ENCODE results near the gene RASD2.

RASD2 gene

DNA sequence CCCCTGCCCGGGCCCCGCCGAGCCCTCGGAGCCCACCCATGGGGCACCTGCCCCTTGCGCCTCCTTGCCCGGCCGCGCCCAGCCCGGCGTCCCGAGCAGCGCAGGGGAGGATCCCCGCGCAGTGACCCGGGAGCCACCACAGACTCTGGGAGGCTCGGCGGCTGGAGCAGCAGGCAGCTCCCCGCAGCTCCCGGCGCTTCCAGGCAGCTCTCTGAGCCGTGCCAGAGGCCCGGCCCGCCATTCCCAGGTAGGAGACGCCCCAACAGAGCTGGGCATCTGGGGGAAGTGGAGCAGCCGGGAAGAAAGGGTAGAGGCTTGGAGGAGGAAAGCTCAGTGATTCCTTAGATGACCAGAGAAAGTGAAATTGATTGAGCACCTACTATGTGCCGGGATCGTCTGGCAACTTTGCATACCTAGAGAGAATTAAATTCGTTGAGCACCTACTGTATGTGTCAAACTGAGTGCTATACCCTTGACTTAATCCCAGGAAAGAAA, 670 bp downstream of the RASD2 start:
- DNase-seq (ENCODE audit: low read depth in 3 of 3) = no peak

DNA sequence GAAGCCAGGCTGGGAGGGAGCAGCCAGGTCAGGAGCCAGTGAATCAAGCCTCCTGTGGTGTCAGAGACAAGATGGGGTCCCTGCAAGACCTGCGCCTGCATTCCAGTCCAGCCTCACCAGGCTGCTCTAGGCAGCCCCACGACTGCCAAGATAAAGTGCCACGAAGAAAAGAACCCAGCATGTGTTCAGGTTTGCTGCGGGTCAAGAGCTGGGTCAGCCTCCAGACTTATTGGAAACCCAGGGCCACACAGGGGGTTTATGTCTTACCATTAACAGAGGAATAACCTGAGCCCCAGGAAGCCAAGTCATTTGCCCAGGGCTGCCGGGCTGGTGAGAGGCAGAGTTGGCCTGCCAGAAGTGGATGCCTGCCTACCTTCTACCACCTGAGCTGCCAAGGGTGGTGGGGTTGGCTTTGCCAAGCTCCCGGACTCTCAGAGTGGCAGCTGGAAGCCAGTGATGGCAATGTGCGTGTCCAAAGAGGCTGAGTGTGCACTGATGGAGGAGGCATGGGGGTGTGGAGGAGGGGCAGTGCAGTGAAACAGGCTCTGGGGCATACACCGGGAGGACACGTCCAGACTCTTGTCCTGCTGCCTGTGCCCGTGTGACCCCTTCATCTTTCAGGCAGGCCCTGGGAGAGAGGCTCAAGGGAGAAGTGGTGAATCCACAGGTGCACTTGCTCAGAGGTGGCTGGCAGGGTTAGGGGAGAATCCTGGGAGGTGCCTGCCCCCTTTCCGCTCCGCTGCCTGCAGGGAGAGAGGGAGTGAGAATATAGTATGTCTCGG, 1.7 kb downstream of the RASD2 start:
- no peak for DNase-seq (ENCODE audit: low read depth in 3 of 3)

DNA sequence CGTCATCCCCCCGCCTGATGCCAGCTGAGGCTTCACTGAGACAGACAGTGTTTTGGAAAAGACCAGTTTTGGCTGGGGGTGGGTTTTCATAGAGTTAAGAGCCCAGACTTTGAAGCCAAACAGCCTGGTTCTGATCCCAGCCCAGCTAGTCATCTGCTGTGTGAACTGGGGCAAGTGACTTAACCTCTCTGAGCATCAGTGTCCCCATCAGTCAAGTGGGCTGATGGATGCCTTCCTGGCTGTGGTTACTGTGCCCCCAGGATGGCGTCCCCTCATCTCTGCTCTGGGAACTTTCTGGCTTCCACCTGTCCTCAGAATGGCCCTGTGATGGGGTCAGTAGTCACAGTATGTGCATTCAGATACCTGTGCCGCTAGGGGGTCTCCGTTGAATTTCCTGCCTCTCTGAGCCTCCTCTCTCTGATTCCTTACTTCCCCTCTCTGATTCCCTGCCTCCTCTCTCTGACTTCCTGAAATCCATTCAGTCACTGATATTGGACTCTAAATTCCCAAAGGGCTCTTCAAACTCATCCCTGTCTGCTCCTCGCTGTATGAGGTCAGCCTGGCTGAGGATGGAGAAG, 2.4 kb downstream of the RASD2 start:
- no peak for DNase-seq (ENCODE audit: low read depth in 3 of 3)

DNA sequence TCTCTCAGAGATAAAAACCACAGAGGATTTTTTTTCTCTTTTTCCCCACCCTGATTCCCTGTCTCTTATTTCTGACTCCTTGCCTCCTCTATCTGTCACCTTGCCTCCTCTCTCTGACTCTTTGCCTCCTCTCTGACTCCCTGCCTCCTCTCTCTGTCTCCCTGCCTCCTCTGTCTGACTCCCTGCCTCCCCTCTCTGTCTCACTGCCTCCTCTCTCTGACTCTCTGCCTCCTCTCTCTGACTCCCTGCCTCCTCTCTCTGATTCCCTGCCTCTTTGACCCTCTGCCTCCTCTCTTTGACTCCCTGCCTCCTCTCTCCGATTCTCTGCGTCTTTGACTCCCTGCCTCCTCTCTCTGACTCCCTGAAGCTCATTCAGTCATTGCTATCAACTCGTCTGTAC, 3.1 kb downstream of the RASD2 start:
- no peak for DNase-seq (ENCODE audit: low read depth in 3 of 3)

DNA sequence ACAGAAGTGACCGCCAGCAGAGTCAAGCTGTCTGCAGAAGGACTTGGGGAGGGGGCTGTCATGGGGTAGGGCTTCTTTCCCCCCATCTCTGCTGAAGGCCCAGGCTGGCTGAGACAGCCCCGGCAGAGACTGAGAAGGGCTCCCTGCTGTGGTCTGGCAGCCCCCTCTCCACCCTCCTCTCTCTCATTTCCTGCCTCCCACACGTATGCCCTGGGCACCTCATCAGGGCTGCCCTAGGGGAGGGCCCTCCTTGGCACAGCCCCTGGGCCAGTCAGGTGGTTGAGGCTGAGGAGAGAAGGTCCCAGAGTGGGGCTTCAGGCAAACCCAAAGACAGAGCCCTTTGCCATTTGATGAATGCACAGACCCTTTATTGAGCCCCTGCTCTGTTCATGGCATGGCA, 3.6 kb downstream of the RASD2 start:
- no peak for DNase-seq (ENCODE audit: low read depth in 3 of 3)

DNA sequence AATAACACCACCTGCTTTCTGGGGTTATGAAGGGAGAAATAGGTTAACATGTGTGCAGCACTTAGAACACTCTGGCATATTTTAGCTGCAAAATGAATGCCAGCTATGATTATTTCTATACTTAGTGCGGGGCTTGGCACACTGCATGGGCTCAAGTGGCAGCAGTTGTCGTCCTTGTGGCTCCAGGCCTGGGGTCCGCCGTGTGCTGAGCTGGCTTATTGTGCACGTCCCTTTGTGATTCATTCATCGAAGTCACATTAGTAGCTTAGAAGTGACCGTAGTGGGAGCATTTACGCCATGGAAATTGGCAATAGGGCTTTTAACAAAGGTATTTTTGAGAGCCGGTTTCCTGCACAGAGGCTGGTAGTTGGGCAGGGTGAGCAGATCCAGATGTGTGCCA, 4.2 kb downstream of the RASD2 start:
- no peak for DNase-seq (ENCODE audit: low read depth in 3 of 3)

DNA sequence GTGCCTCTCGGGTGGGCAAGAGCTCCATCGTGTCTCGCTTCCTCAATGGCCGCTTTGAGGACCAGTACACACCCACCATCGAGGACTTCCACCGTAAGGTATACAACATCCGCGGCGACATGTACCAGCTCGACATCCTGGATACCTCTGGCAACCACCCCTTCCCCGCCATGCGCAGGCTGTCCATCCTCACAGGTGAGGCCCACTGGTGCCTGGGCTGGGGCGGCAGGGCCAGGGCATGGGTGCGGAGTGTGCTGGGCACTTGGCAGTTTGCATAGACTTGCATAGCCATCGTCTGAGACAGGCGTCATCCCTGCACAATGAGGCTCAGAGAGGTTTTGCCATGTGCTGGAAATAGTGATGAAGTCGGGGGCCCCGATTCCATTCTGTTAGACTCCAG, 6.3 kb downstream of the RASD2 start:
- no peak for DNase-seq (ENCODE audit: low read depth in 3 of 3)

DNA sequence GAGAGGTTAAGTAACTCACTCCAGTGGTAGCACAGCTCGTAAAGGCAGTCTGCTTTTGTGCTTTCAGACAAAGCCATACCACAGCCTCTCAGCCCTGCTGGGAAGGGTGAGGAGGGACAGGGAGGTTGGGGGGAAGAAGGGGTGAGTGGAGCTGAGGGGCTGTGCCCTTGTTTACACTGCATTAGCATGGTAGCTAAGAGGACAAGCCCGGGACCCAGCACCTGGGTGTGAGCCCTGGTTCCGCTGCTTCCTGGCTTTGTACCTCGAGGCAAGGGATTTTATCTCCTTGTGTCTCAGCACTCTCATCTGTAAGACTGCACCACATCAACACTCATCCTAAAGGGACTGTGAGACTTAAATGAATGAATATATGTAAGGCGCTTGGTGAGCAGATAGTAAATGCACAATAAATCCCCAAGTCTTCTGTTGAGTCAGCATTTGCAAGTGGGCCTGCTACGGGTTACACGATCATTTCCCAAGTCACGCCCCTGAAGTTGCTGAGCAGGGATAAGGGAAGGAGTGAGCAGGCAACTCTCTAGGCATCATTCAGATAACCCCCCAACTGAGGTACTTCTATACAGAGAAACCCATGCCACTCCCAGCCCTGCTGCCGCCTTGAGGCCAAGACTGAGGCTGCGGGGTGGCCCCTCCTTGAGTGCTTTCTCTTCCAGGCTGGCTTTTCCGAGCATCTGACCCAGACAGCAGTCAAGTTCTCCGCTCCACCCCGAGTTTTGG, 7.5 kb downstream of the RASD2 start:
- DNase-seq (ENCODE audit: low read depth in 3 of 3) = no peak

DNA sequence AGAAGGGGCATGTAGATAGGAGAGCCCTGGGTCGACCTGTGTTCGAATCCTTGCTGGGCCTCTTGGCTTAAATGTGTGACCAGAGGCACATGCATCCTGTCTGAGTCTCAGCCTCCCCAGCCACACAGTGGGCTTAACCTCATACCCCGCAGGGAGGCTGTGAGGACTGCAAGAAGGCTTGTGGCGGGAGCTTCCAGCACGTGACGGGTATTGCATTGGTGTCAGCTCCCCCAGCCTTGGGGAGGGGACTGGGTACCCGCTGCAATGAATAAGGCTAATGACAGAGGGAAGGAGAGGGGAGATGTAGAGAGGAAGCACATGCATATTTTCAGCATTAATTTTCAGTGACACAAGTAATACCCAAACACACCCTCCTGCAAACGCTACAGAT, 8.1 kb downstream of the RASD2 start:
- DNase-seq (ENCODE audit: low read depth in 3 of 3) = no peak

DNA sequence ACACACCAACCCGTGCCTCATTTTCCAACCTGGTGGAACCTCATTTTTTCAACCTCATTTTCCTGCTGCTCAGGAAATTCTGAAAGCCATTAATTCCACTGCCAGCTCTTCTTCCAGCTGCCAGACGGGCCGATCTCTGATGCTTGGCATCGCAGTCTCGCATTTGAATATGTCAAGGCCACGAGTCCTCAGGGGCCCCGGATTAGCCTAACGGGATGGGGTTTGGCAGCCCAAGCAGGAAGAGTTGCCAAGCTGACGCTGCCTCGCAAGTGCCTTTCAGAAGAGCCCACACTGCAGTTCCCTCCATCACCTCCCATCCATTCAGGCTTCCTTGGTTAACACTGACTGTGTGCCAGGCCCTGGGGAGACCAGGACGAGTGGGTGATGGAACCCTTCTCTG, 8.7 kb downstream of the RASD2 start:
- DNase-seq (ENCODE audit: low read depth in 3 of 3) = no peak

DNA sequence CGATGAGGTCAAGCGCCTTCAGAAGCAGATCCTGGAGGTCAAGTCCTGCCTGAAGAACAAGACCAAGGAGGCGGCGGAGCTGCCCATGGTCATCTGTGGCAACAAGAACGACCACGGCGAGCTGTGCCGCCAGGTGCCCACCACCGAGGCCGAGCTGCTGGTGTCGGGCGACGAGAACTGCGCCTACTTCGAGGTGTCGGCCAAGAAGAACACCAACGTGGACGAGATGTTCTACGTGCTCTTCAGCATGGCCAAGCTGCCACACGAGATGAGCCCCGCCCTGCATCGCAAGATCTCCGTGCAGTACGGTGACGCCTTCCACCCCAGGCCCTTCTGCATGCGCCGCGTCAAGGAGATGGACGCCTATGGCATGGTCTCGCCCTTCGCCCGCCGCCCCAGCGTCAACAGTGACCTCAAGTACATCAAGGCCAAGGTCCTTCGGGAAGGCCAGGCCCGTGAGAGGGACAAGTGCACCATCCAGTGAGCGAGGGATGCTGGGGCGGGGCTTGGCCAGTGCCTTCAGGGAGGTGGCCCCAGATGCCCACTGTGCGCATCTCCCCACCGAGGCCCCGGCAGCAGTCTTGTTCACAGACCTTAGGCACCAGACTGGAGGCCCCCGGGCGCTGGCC, 11.0 kb downstream of the RASD2 start:
- no peak for DNase-seq (ENCODE audit: low read depth in 3 of 3)

DNA sequence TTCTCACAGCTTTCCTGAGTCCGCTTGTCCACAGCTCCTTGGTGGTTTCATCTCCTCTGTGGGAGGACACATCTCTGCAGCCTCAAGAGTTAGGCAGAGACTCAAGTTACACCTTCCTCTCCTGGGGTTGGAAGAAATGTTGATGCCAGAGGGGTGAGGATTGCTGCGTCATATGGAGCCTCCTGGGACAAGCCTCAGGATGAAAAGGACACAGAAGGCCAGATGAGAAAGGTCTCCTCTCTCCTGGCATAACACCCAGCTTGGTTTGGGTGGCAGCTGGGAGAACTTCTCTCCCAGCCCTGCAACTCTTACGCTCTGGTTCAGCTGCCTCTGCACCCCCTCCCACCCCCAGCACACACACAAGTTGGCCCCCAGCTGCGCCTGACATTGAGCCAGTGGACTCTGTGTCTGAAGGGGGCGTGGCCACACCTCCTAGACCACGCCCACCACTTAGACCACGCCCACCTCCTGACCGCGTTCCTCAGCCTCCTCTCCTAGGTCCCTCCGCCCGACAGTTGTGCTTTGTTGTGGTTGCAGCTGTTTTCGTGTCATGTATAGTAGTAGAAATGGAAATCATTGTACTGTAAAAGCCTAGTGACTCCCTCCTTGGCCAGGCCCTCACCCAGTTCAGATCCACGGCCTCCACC, 11.7 kb downstream of the RASD2 start:
- DNase-seq (ENCODE audit: low read depth in 3 of 3) = peak; percentile 69 to 79 (median 70)

DNA sequence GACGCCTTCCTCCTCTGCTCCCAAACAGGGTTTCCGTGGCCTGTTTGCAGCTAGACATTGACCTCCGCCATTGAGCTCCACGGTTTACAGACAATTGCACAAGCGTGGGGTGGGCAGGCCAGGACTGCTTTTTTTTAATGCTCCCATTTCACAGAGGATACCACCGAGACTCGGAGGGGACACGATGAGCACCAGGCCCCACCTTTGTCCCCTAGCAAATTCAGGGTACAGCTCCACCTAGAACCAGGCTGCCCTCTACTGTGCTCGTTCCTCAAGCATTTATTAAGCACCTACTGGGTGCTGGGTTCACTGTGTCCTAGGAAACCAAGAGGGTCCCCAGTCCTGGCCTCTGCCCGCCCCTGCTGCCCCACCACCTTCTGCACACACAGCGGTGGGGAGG, 12.2 kb downstream of the RASD2 start:
- DNase-seq (ENCODE audit: low read depth in 3 of 3) = no peak

DNA sequence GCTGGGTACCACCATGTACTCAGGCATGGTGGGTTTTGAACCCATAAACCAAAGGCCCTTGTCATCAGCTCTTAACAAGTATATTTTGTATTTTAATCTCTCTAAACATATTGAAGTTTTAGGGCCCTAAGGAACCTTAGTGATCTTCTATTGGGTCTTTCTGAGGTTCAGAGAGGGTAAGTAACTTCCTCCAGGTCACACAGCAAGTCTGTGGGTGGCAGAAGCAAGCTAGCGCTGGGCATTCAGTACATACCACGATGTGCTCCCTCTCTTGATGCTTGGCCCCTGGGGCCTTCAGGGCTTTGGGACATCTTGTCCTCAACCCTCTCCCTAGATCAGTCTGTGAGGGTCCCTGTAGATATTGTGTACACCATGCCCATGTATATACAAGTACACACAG, 12.7 kb downstream of the RASD2 start:
- DNase-seq (ENCODE audit: low read depth in 3 of 3) = no peak

DNA sequence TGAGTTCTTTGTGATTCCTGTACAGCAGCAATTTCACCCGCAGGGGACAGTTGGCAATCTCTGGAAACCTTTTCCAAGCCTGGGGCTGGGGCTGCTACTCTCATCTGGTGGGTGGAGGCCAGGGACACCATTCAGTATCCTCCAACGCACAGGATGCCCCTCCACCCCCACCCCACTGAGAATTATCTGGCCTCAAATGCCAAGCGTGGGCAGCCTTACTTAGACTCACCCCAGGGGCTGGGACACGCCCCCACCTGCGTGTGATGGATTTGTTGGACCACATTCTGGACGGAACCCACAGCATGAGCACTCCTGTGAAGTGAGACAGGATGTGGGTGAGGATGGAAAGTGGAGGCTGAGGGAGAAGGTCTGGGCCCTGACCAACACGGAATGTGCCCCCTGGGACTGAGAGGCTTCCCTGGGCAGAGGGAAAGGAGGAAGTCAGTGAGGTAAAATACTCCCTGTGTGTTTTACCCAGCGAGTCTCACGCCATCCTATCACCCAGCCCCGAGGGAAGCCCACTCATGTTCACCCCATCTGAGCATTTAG, 13.7 kb downstream of the RASD2 start:
- no peak for DNase-seq (ENCODE audit: low read depth in 3 of 3)

DNA sequence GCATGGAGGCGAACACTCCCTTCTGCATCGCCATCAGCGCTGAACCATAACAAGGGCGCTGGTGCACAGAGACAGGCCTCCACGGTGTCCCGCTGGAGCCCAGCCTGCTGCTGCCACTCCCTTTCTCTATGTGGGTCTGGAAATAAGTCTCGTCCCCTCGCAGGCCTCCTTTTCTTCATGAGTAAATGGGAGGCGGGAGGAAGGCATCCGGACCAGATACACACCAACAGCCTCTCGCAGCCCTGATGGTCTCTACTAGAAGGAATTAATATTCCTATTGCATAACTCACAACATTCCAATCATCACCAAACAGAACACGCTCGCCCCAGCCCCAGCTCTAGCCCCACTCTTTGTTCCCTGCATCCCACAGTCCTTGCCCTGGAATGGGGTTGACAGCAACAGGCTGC, 14.9 kb downstream of the RASD2 start:
- DNase-seq (ENCODE audit: low read depth in 3 of 3) = no peak

DNA sequence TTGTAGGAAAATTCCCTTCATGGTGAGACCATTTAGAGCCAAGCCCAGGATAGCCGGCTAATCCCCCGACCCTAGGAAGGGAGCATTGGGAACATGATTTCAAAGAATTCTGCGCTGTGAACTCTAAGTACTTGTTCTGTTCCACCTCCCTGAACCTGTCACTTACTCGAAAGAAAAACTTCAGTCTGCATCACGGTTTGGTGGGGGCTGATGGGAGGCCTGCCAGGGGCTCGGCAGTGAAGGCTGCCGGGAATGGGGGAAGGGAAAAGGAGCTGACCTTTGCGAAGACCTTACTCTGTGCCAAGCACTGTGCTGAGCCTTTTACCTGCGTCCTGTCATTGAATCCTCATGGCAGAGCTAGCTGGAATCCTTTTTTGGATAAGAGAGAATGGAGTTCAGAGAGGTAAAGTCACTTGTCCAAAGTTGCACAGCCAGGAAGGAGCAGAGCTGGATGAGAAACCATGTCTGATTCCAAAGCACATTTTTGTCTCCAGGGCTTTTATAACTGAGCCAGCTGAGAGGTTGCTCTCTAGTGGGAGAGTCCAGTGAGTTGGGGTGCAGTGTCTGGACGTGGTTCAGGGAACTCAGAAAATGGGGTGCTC, 15.4 kb downstream of the RASD2 start:
- DNase-seq (ENCODE audit: low read depth in 3 of 3) = no peak

DNA sequence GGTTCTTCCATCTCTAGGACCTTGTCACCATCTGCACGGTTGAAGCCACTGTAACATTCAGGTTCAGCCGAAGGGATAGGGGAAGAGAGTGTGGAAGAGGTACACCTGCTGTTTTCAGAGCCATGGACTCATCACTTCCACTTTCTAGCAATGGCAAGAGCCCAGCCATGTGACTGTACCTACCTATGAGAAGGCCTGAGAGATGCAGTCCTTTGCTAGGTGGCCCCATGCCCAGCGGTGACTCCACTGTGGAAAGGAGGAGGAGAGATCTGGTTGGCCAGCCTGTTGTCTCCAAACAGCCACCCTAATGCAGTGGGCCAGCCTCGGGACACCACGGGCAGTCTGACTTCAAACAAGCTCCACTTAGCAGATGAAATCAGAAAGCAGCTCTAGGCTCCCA, 16.0 kb downstream of the RASD2 start:
- no peak for DNase-seq (ENCODE audit: low read depth in 3 of 3)

DNA sequence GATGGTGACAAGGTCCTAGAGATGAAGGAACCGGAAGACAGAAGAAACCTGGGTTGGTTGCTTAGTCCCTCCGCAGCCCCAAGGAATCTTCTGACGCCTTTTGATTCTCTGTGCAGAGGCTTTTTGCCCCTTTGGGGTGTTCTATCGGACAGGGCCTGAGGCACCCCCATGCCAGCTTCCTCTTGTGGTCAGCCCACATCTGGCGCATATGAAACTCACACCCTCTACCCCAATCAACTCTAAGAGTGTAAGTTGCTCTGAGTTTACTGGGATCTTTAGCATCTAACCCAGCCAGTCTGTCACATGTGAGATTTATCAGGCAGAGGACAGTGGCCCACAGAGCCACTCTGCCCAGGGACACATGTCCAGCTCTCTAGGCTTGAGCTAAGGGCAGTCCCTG, 17.4 kb downstream of the RASD2 start:
- DNase-seq (ENCODE audit: low read depth in 3 of 3) = no peak

DNA sequence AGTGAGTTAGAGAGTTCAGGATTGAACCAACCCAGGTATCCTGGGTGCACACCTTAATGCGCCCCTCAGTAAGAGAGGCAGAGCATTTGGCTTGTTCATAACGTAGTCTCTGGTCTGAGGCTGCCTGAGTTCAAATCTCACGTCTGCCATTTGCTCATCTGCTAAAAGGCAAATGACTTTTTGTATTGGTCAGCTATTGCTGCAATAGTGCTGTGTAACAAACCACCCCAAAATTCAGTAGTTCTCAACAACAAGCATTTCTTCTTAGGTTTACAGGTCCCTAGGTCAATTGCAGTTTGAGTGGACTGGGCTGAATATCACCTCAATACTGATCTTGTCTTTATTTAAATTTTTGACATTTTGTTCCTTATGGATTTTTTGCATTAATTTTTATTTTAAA, 18.1 kb downstream of the RASD2 start:
- DNase-seq (ENCODE audit: low read depth in 3 of 3) = no peak

DNA sequence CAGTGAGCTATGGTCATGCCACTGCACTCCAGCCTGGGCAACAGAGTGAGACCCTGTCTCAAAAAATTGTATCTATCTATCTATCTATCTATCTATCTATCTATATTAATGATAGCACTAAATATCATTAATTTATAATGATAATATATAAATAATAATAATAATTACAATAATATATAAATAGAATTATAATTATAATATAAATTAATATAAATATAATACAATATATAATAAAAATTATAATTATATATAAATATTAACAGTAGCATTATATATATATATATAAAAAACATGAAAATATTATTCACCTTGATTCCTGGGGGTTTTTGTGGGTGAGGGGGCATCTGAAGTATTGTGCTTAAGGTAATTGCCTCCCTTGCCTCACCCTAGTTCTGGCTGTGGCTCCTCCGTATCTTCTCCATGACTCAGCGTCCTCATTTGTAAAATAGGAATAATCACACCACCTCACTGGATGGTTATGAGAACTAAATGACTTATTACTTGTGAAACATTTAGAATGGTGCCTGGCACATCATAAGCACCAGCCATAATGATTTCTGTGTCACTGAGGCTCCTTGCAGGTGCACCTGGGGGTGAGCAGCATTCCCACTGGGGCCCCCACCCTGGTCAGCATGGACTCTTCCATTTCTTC, 18.8 kb downstream of the RASD2 start:
- no peak for DNase-seq (ENCODE audit: low read depth in 3 of 3)
